ENCODE results near the gene USP43. TPM values are rescaled to one million over a fixed set of nuclear protein-coding genes. Genes with fewer than 3 reads are reported as not detected.

Gene USP43
- total RNA-seq, 2 experiments from 2014 or later = 0.08 to 0.17 TPM

DNA sequence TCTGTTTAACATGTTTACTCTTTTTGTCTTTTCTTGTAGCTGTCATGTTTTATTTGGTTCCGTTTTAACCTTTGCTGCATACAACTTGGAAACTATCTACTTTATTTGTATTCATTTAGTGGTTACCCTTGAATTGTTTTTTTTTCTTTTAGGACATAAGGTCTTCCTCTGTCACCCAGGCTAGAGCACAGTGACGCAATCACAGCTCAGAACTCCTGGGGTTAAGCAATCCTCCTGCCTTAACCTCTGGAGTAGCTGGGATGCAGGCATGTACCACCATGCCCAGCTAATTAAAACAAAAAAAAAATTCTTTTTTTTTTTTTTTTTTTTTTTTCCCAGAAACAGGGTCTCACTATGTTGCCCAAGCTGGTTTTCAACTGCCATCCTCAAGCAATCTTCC is 29.8 kb upstream of the USP43 start:
- no peaks in the 10 kb centered on the region for H3K36me3 Mint-ChIP-seq (ENCODE audit: low read depth)
- no peaks in the 10 kb centered on the region for H3K9me3 ChIP-seq (ENCODE audit: control insufficient read depth in 1 of 2, insufficient read depth in 1 of 2, low read length in 2 of 2)
- ChIA-PET CTCF (no interaction called here), POLR2A (no interaction called here)
- TF ChIP-seq, protein P1, sequence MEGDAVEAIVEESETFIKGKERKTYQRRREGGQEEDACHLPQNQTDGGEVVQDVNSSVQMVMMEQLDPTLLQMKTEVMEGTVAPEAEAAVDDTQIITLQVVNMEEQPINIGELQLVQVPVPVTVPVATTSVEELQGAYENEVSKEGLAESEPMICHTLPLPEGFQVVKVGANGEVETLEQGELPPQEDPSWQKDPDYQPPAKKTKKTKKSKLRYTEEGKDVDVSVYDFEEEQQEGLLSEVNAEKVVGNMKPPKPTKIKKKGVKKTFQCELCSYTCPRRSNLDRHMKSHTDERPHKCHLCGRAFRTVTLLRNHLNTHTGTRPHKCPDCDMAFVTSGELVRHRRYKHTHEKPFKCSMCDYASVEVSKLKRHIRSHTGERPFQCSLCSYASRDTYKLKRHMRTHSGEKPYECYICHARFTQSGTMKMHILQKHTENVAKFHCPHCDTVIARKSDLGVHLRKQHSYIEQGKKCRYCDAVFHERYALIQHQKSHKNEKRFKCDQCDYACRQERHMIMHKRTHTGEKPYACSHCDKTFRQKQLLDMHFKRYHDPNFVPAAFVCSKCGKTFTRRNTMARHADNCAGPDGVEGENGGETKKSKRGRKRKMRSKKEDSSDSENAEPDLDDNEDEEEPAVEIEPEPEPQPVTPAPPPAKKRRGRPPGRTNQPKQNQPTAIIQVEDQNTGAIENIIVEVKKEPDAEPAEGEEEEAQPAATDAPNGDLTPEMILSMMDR (IDR thresholded peaks at IDR 0.05) = no peak
- no peaks in the 10 kb centered on the region for H3K4me1 ChIP-seq (ENCODE audit: insufficient read depth, low read length)
- intact Hi-C loops (cut with DNase I, micrococcal nuclease) = no loop called here
- H3K36me3 ChIP-seq (ENCODE audit: insufficient read depth, low read length) = no peaks in the 10 kb centered on the region
- H3K4me3 Mint-ChIP-seq = no peak overlapping the region
- H3K27me3 Mint-ChIP-seq = peaks cover 9% of the 10 kb centered on the region
- no peaks in the 10 kb centered on the region for H3K27me3 ChIP-seq (ENCODE audit: control insufficient read depth in 1 of 2, insufficient read depth in 2 of 2, low read length in 2 of 2)
- DNase-seq (no peak), ATAC-seq (ENCODE audit: poor library complexity) (no peak)
- no peak overlapping the region for H3K27ac ChIP-seq (ENCODE audit: low read depth in 1 of 2, low read length in 2 of 2)
- no peak overlapping the region for H3K4me3 ChIP-seq (ENCODE audit: low read length)
- no peaks in the 10 kb centered on the region for H3K9me3 Mint-ChIP-seq
- no peaks in the 10 kb centered on the region for H3K4me1 Mint-ChIP-seq (ENCODE audit: low read depth)
- H3K27ac Mint-ChIP-seq = no peak overlapping the region

DNA sequence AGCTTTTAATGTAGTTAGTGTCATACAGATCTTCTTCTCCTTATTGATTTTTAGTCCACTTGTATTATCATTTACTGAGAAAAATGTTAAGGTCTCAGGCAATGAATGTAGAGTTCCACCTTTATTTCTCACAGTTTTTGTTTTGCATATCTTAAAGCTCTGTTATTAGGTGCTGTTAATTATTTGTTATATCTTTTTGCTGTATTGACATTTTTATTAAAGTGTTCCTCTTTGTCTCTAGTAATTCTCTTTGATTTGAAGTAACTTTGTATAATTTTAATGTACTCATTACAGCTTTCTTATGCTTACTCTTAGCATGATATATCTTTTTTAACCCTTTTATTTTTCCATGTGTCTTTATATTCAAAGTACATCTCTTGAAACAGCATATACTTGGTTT is 22.4 kb upstream of the USP43 start:
- Histone ChIP-seq H3K4me3 (ENCODE audit: low read length) (no peak overlapping the region), H3K27ac (ENCODE audit: low read depth in 1 of 2, low read length in 2 of 2) (no peak overlapping the region), H3K9me3 (ENCODE audit: control insufficient read depth in 1 of 2, insufficient read depth in 1 of 2, low read length in 2 of 2) (peaks cover 0 to 23% of the 10 kb centered on the region in 2 experiments), H3K27me3 (ENCODE audit: control insufficient read depth in 1 of 2, insufficient read depth in 2 of 2, low read length in 2 of 2) (peaks cover 0 to 2% of the 10 kb centered on the region in 2 experiments), H3K36me3 (ENCODE audit: insufficient read depth, low read length) (no peaks in the 10 kb centered on the region), H3K4me1 (ENCODE audit: insufficient read depth, low read length) (no peaks in the 10 kb centered on the region)
- no peaks in the 10 kb centered on the region for H3K4me1 Mint-ChIP-seq (ENCODE audit: low read depth)
- H3K27me3 Mint-ChIP-seq = peaks cover 6% of the 10 kb centered on the region
- TF ChIP-seq, protein P1 (IDR thresholded peaks at IDR 0.05) = no peak
- no peaks in the 10 kb centered on the region for H3K36me3 Mint-ChIP-seq (ENCODE audit: low read depth)
- intact Hi-C loops (cut with DNase I, micrococcal nuclease) = no loop called here
- DNase-seq (no peak), ATAC-seq (ENCODE audit: poor library complexity) (no peak)
- ChIA-PET CTCF (no interaction called here), POLR2A (no interaction called here)
- no peak overlapping the region for H3K4me3 Mint-ChIP-seq
- no peak overlapping the region for H3K27ac Mint-ChIP-seq
- H3K9me3 Mint-ChIP-seq = peaks cover 18% of the 10 kb centered on the region

DNA sequence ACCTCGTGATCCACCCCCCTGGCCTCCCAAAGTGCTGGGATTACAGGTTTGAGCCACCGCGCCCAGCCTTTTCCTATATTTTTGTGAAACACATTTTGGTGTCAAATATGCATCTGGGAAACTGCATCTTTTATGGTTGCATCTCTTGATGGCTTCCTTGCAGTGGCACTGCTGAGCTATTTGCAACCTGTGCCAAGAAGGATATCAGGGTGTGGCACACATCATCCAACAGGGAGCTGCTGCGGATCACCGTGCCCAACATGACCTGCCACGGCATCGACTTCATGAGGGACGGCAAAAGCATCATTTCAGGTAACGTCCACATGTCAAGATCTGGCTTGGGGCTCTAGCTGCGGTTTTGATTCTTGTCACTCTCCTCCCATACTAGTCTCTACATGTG is 16.8 kb upstream of the USP43 start:
- DNase-seq = no peak
- no peak for ATAC-seq (ENCODE audit: poor library complexity)
- intact Hi-C loops (cut with DNase I, micrococcal nuclease) = no loop called here
- ChIA-PET POLR2A (no interaction called here), CTCF (no interaction called here)
- Mint-ChIP-seq H3K9me3 (peaks cover 11% of the 10 kb centered on the region), H3K4me3 (no peak overlapping the region), H3K36me3 (ENCODE audit: low read depth) (no peaks in the 10 kb centered on the region), H3K27ac (no peak overlapping the region), H3K4me1 (ENCODE audit: low read depth) (no peaks in the 10 kb centered on the region), H3K27me3 (peaks cover 17% of the 10 kb centered on the region)
- Histone ChIP-seq H3K27me3 (ENCODE audit: control insufficient read depth in 1 of 2, insufficient read depth in 2 of 2, low read length in 2 of 2) (peaks cover 0 to 4% of the 10 kb centered on the region in 2 experiments), H3K36me3 (ENCODE audit: insufficient read depth, low read length) (no peaks in the 10 kb centered on the region), H3K9me3 (ENCODE audit: control insufficient read depth in 1 of 2, insufficient read depth in 1 of 2, low read length in 2 of 2) (peaks cover 0 to 7% of the 10 kb centered on the region in 2 experiments), H3K4me1 (ENCODE audit: insufficient read depth, low read length) (no peaks in the 10 kb centered on the region), H3K4me3 (ENCODE audit: low read length) (no peak overlapping the region), H3K27ac (ENCODE audit: low read depth in 1 of 2, low read length in 2 of 2) (no peak overlapping the region)
- TF ChIP-seq, protein P1 (IDR thresholded peaks at IDR 0.05) = no peak
